ENCODE measurements around the gene CAMK1D. TPM values are rescaled to one million over a fixed set of nuclear protein-coding genes. Genes with fewer than 3 reads are reported as not detected.

Gene CAMK1D
- polyA plus RNA-seq, 1 of the 3 experiments (the other 2 are of a cell fraction) = 4.1 TPM

DNA sequence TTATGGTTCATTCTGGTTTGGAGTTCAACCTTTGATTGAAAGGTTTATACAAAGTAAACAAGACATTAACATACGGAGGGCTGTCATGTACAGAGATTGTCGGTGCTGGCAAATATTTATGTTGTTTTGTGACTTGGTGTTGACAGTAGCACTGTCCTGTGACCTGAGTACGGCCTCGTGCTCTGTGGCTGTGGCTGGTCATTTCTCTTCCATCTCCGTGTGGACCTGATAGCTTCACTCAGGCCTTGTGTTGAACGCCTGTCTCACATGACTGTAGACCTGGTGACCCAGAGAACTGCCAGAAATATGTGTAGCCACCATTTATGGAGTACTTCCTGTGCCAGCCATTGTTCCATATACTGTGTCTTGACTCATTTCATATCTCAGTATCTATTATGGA, 340.5 kb downstream of the CAMK1D start:
- TF ChIP-seq FOSL2 (IDR thresholded peaks at IDR 0.05; ENCODE audit: borderline replicate concordance, low read depth) = no peak
- TF ChIP-seq, protein P1, sequence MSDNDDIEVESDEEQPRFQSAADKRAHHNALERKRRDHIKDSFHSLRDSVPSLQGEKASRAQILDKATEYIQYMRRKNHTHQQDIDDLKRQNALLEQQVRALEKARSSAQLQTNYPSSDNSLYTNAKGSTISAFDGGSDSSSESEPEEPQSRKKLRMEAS (IDR thresholded peaks at IDR 0.05; ENCODE audit: low read depth) = no peak
- TF ChIP-seq, protein P2, sequence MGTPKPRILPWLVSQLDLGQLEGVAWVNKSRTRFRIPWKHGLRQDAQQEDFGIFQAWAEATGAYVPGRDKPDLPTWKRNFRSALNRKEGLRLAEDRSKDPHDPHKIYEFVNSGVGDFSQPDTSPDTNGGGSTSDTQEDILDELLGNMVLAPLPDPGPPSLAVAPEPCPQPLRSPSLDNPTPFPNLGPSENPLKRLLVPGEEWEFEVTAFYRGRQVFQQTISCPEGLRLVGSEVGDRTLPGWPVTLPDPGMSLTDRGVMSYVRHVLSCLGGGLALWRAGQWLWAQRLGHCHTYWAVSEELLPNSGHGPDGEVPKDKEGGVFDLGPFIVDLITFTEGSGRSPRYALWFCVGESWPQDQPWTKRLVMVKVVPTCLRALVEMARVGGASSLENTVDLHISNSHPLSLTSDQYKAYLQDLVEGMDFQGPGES (IDR thresholded peaks at IDR 0.05; ENCODE audit: low read depth, low read length) = no peak
- TF ChIP-seq JUND (IDR thresholded peaks at IDR 0.05) = no peak
- no peak for TF ChIP-seq GATA2 (CRISPR knock-in tag; IDR thresholded peaks at IDR 0.05)
- no peak for TF ChIP-seq MXI1 (IDR thresholded peaks at IDR 0.05; ENCODE audit: low read depth, low read length)
- no peak for TF ChIP-seq FOXJ3 (CRISPR knock-in tag; IDR thresholded peaks at IDR 0.05)
- no peak for TF ChIP-seq RXRA (IDR thresholded peaks at IDR 0.05; ENCODE audit: borderline replicate concordance, low read depth)
- TF ChIP-seq POLR2AphosphoS5 (IDR thresholded peaks at IDR 0.05; ENCODE audit: low read depth, low read length) = no peak
- TF ChIP-seq, protein P3, sequence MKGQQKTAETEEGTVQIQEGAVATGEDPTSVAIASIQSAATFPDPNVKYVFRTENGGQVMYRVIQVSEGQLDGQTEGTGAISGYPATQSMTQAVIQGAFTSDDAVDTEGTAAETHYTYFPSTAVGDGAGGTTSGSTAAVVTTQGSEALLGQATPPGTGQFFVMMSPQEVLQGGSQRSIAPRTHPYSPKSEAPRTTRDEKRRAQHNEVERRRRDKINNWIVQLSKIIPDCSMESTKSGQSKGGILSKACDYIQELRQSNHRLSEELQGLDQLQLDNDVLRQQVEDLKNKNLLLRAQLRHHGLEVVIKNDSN (IDR thresholded peaks at IDR 0.05; ENCODE audit: borderline replicate concordance, low read depth) = no peak
- TF ChIP-seq FOXM1 (IDR thresholded peaks at IDR 0.05; ENCODE audit: low read depth) = no peak
- TF ChIP-seq TCF12 (IDR thresholded peaks at IDR 0.05) = no peak
- TF ChIP-seq, protein P4, sequence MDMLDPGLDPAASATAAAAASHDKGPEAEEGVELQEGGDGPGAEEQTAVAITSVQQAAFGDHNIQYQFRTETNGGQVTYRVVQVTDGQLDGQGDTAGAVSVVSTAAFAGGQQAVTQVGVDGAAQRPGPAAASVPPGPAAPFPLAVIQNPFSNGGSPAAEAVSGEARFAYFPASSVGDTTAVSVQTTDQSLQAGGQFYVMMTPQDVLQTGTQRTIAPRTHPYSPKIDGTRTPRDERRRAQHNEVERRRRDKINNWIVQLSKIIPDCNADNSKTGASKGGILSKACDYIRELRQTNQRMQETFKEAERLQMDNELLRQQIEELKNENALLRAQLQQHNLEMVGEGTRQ (IDR thresholded peaks at IDR 0.05; ENCODE audit: borderline replicate concordance, low read depth, low read length) = no peak
- TF ChIP-seq SMC3 (IDR thresholded peaks at IDR 0.05; ENCODE audit: low read depth, low read length) = no peak
- Histone ChIP-seq H3K4me1 (ENCODE audit: control insufficient read depth in 1 of 2, insufficient read depth in 2 of 2, low read depth in 1 of 2, low read length in 1 of 2) (no peaks in the 10 kb centered on the region), H3K4me2 (no peak overlapping the region), H4K20me1 (ENCODE audit: insufficient read depth) (no peaks in the 10 kb centered on the region), H3F3A (replicated peaks; ENCODE audit: insufficient read depth) (peaks cover 4% of the 10 kb centered on the region), H3K36me3 (replicated peaks in 1 of 2; ENCODE audit: control insufficient read depth in 1 of 2, insufficient read depth in 2 of 2, low read length in 1 of 2) (no peaks in the 10 kb centered on the region), H3K9me2 (no peaks in the 10 kb centered on the region), H3K27ac (ENCODE audit: low read depth in 2 of 2, low read length in 1 of 2) (no peak overlapping the region), H2AFZ (ENCODE audit: low read depth) (no peak overlapping the region), H3K9ac (no peak overlapping the region), H3K79me2 (ENCODE audit: insufficient read depth) (no peaks in the 10 kb centered on the region), H3K27me3 (ENCODE audit: insufficient read depth) (no peaks in the 10 kb centered on the region), H3K4me3 (ENCODE audit: low read depth in 2 of 2, low read length in 1 of 2) (no peak overlapping the region), H3K9me3 (no peaks in the 10 kb centered on the region)
- ChIA-PET POLR2A (no interaction called here), CTCF (interaction anchor here (0.8 to 2.5 kb wide), 2 partner anchors 17 to 20 kb away, joined by 3 to 8 read pairs; no protein-coding TSS in a partner anchor)
- no peak for DNase-seq
- WGBS (ENCODE audit: low lambda C conversion rate) = 93% methylated on average over 2 of the region's 6 CpGs

DNA sequence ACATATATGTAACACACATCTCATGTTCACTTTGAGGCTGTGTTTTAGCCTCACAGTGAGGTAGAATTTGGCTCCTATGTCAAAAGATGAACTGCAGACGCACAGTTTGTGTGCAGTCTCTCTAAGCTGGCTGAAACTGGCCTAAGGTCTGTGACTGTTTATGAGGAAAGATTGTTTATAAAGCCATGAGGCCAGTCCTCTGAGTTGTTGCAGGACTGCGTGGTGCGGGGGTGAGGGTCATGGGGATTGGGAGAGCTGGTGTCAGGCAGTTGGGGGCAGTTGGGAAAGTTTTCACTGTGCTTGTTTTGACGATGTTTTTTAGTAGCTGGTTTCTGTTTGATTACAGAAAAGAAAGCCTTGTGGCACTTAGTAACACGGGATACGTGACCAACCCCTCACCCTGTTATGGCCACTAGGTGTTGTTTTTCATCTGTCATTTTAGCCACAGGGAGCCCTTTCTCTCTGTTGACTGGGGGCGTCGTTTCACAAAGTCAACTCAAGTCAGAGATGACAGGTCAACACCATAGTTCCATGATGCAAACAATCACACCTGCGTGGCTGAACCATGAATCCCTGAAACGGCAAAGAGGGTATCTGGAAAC, 341.3 kb downstream of the CAMK1D start:
- CTCF ChIA-PET = interaction anchor here (0.7 to 2.5 kb wide), 3 partner anchors 13 to 20 kb away, joined by 3 to 8 read pairs (median 5); no protein-coding TSS in a partner anchor
- WGBS (ENCODE audit: low lambda C conversion rate) = 83% methylated on average over 10 of the region's 10 CpGs
- no peak overlapping the region for H2AFZ ChIP-seq (ENCODE audit: low read depth)

More for the DNA sequence above, 341.3 kb downstream of the CAMK1D start:
- POLR2A ChIA-PET = no interaction called here
- Histone ChIP-seq H3K4me1 (ENCODE audit: control insufficient read depth in 1 of 2, insufficient read depth in 2 of 2, low read depth in 1 of 2, low read length in 1 of 2) (no peaks in the 10 kb centered on the region), H4K20me1 (ENCODE audit: insufficient read depth) (no peaks in the 10 kb centered on the region), H3K4me2 (no peak overlapping the region), H3K27me3 (ENCODE audit: insufficient read depth) (no peaks in the 10 kb centered on the region), H3K9me2 (no peaks in the 10 kb centered on the region), H3F3A (replicated peaks; ENCODE audit: insufficient read depth) (peaks cover 4% of the 10 kb centered on the region), H3K27ac (ENCODE audit: low read depth in 2 of 2, low read length in 1 of 2) (no peak overlapping the region), H3K4me3 (ENCODE audit: low read depth in 2 of 2, low read length in 1 of 2) (no peak overlapping the region), H3K9me3 (no peaks in the 10 kb centered on the region), H3K9ac (no peak overlapping the region), H3K36me3 (replicated peaks in 1 of 2; ENCODE audit: control insufficient read depth in 1 of 2, insufficient read depth in 2 of 2, low read length in 1 of 2) (no peaks in the 10 kb centered on the region), H3K79me2 (ENCODE audit: insufficient read depth) (no peaks in the 10 kb centered on the region)
- TF ChIP-seq EZH2phosphoT487 (IDR thresholded peaks at IDR 0.05; ENCODE audit: borderline replicate concordance, low read depth) (no peak), NFIC (IDR thresholded peaks at IDR 0.05; ENCODE audit: borderline replicate concordance) (no peak), RFX5 (IDR thresholded peaks at IDR 0.05; ENCODE audit: low read length) (no peak)
- TF ChIP-seq, protein P3 (IDR thresholded peaks at IDR 0.05; ENCODE audit: borderline replicate concordance, low read depth) = no peak
- DNase-seq = no peak

All from SK-N-SH (cell line).